ENCODE data around the gene KCNJ14.

Gene KCNJ14

GRCh38 chr19:48490981-48491792, 35.8 kb downstream of the KCNJ14 start:
- DNase-seq: no peak

DNA sequence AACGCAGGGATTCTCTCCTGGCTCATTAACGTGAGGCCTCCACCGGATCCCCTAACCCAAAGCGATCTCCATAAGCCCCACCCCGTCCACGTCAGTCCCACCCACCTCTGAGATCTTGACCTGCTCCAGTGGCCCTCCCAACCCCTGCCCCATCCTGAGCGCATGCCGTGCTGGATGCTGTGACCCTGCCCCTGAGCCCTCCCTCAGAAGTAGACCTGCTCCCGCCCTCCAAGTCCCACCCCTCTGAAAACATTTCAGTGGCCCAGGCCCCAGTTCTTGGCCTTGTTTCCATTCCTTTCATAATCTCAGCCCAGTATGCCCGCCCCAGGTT, 36.4 kb downstream of the KCNJ14 start:
- no peak for DNase-seq

GRCh38 chr19:48492925-48493717, 37.7 kb downstream of the KCNJ14 start:
- no peak for DNase-seq

- DNase-seq: no peak
Observed at GRCh38 chr19:48493718-48494401, 38.5 kb downstream of the KCNJ14 start.

DNA sequence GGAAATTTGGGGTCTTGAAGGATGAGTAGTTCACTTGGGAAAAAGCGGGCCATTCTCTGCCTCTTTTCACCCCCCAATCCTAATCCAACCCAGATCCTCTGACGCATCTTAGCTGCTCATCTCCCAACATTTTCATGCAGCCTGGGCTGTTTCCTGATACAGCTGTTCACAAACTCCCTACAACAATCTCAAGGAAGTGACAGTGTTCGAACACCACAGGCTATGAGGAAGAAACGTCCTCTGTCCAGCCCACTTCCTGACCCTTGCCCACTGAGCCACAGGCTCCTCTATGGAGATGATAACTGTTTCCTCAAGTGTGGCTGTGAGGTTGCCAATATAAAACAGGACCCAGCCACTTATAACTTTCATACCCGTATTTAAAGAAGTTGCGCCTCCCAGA, 40.0 kb downstream of the KCNJ14 start:
- DNase-seq: no peak

DNA sequence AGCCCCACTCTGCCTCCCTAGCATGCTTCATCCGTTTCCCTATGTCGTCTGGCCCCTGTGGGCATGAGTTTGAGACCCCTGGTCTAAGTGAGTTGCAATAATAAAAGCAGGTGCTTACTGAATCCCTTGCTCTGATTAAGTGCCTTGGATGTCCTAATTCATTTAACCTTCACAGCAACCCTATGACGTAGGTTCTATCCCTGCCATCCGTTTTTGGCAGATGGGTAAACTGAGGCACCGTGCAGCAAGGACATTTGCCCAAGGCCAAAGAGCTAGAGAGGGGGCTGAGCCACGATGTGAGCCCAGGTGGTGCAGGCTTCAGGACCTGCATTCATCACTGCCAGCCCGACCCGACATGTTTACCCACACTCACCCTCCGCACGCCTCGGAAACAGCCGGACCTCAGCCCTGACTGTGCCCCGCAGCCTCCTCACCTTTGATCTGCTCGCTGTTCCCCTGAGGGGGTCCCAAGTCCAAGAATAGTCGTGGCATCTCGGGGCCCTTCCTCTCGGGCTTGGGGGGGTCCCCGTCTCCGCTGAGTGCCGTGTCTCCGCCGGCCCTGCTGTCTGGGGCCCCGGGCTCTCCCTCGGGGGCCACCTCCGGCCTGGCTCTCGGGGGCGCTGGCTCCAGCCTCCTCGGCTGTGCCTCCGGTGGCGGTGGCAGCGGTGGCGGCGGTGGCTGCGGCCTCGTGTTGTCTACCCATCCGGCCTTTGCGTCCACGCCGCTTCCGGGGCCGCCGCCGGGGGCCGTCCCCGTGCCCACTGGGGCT, 41.8 kb downstream of the KCNJ14 start:
- no peak for DNase-seq

DNA sequence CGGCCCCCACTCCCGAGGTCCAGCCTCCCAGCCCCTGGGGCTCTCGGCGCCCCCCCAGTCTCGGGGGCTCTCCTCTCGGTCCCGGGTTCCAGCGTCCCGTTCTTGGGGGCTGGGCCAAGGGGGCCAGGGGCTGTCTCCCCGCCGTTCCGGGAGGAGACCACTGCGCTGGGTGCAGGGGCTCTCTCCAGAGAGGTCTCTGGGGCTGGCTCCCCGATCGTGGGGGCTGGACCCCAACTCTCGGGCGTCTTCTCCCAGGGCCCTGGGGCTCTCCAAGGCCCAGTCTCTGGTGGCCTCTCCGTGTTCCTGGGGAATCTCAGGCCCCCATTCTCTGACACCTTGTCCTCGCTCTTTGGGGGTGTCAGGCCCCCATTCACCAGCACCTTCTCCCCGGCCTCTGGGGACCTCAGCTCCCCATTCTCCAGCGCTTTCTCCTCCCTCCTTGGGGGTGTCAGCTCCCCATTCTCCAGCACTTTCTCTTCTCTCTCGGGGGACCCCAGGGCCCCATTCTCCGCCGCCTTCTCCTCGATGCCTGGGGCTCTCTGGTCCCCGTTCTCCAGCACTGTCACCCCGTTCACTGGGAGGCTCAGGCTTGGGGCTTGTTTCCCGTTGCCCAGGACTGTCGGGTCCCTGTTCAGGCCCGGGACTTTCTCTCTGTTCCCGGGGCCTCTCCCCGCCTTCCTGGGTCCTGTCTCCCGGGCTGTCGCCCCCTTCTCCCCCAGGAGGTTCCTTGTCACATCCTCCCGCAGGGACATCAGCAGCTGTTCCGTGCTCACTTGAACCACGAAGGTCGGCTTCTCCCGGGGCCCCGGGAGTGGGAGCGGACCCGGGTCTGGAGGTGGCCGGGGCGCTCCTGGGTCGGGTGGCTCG, 42.6 kb downstream of the KCNJ14 start:
- DNase-seq: no peak

- no peak for DNase-seq
Observed at GRCh38 chr19:48498595-48499311, 43.4 kb downstream of the KCNJ14 start.

DNA sequence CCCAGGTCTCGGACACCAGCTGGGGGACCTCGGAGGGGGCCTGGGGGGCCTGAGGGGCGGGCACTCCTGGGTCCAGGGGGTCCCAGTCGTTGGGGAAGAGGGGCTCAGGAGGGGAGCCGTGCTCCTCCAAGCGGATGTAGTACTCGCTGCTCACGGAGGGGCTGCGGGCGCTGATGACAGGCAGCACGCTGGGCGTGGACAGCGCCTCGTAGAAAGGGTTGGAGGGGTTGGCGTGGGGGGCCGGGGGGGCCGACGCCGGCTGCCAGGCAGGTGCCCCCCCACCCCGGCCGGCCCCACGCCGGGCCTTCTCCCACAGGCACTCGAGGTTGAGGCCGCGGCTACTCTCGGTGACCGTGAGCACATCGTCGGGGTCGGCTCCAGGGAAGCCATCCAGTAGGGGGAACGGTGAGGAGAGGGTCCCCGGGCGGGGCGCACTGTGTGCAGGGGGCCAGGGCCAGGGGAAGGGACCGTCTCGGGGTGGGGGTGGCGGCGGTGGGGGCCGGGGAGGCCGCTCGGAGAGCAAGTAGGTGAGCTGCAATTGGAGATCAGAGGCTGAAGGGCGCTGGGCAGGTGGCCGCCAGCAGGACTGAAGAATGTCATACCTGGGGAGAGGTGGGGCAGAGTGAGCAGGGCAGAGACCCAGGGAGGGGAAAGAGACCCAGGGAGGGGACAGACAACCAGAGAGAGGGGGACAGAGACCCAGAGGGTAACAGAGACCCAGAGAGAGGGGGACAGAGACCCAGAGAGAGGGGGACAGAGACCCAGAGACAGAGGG, 44.1 kb downstream of the KCNJ14 start:
- DNase-seq: no peak

DNA sequence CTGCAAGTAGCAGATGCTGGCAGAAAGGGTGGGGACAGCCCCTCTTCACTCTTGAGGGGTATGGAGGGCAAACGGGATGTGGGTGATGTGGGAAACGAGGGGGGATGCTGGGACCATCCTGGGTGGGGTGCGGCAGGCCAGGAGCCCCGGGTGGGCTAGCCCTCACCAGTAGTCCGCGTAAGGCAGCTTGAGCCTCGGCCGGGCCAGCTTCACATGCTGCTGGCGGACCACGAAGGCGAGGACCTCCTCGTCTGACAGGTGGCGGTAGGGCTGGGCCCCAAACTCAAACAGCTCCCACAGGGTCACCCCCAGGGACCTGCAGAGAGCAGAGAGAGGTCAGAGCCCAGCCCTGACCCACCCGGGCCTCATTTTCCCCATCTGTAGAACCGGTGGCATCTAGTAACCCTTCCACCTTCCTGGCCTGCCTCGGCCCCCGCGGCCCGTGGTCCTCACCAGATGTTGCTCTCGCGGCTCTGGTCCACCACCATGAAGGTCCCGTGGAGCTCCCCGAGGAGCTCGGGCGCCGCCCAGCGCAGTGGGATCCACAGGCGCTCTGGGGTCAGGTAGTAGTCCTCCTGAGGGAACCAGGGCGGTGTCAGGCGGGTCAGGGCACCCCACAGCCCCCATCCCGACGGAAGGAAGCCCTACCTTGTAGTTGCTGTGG, 45.6 kb downstream of the KCNJ14 start:
- no peak for DNase-seq

DNA sequence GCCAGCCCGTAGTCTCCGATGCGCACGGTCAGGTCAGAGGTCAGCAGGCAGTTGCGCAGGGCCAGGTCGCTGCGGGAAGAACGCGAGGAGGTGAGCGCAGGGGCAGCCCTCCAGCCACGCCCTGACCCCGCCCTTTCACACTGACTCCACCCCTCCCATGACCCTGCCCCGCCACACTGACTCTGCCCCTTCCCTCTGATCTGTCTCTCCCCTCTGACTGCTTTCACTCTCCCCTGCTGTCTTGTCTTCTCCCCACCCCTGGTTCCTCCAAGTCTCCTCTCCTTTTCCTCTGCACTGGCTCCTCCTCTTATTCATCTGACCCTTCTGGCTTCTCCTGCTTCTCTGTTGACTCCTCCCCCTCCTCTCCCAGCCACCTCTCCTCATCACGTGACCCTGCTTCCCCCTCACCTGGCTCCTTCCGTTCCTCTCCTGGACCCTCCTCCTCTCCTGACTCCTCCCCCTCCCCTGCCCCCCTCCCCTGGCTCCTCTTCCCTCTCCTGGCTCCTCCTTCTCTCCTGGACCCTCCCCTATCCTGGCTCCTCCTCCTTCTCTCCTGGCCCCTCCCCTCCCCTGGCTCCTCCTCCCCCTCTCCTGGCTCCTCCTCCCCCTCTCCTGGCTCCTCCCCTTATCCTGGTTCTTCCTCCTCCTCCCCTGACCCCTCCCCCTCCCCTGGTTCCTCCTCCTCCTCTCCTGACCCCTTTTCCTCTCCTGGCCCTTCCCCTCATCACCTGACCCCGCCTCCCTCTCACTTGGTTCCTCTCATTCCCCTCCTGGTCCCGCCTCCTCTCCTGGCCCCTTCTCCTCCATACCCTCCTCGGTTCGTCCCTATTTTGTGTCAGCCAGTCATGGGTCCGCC, 46.3 kb downstream of the KCNJ14 start:
- DNase-seq: no peak

DNA sequence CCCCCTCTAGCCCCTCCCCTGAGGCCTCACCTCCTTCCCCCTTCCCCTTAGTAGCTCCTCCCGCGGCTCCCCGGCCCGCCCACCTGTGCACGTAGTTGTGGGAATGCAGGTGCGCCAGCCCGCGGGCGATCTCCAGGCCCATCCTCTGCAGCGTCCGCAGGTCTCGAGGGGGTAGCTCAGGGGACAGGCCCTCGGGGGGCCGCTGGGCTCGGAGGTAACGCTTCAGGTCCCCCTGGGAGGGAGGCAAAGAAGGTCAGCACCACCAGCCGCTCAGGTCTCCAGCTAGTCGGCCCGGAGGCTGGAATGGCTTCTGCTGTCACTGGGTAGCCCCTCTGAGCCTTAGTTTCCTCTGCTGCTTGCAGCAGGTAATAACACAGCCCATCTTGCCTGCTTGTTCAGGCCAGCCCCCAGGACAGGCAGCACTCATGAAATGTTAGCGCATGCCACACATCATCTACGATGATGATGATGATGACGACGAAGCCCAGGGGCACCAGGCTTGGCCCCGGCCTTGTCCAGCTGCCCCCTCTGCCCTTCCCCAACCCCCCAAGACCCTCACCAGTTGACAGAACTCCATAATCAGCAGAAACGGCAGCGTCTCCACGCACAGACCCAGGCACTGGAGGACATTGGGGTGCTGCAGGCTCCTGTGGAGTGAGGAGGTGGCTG, 47.1 kb downstream of the KCNJ14 start:
- DNase-seq: no peak

- DNase-seq: no peak
Observed at GRCh38 chr19:48506138-48506733, 50.9 kb downstream of the KCNJ14 start.

DNA sequence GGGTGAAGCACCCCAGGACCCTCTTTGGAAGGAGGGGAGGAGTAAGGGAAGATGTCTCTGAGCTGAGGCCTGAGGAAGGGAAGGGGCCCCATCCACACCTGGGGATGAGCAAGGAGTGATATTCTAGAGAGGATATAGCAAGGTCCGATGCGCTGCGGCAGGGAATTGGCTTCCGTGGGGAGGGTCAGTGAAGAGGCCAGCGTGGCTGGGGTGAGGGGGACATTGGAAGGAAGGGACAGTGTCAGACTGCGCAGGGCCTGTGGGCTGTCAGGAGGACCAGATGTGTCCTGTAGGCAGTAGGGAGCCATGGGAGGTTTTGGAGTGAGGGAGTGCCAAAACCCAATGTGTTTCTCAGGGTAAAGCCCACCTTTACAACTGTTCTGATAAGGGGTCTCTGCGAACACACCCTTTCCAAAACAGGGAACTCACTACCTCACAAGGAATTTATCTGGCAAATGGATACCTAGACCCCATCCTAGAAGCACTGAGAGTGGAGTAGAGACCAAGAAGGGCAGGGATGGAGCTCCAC, 52.6 kb downstream of the KCNJ14 start:
- no peak for DNase-seq

- no peak for DNase-seq
Observed at GRCh38 chr19:48508729-48509411, 53.5 kb downstream of the KCNJ14 start.

DNA sequence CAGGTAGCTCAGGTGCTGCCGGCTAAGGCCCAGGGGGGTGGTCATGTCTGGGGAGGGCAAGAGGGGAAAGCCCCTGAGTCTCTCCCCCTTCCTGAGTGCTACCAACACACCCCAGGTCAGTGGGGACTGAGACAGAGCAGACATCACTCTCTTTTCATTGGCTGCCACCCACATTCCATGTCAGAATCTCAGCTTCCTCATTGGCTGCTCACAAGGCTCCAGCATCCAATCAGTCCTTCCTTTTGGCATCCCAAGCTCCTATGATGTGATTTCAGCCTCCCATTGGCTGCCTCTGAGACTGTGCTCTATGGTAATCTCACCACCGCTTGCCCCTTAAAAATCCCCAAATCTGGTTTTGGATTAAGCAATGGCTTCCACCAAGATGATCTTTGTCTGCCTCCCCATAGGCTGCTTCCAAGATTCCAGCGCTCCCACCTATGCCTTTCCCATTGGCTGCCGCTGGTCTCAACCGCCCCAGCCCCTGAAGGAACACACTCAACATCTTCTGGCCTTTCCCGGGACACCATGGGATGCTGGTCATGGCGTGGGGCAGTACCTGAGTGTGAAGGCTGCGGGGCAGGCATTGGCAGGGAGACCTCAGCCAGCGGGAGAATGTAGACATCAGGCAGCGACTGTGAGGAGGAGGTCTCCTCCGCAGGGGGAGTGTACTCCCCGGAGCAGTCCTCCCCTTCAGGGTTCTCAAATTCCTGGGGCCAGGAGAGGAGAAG, 54.3 kb downstream of the KCNJ14 start:
- DNase-seq: no peak

Measured in cortex of kidney (tissue), 1 donor.